ENCODE results near the gene LCE3A.
A peak's percentile ranks its signal among the peaks of the same experiment; 100 is the strongest.
"Not testable (repeated sequence)": the region's sequence is repeated elsewhere in the genome, so short reads cannot be mapped to it uniquely, and the experiment has no call there.

Gene LCE3A

DNA sequence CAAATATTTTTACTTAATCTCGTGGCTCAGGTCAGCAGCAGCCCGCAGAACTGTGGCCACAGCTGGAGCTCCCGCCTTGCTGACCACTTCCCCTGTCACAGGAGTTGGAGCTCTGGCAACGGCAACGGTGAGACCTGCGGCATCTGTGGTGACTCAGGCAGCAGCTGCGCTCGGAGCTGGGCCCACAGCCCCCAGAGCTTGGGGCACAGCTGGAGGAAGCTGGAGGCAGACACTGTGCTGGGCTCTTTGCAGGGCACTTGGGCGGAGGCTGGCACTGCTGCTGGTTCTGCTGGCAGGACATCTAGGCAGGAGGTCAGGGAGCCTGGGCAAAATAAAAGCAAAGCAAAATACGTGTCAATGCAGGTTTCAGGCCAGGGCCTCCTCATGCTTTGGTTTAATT lies at the start of gene LCE3A:
Gene LCE3A (minus strand): TSS at position 301 of the 400 bp plus-strand sequence. CDS start 0 bp downstream, at position 301.
- DNase-seq (ENCODE audit: low read depth in 2 of 2): no peak

DNA sequence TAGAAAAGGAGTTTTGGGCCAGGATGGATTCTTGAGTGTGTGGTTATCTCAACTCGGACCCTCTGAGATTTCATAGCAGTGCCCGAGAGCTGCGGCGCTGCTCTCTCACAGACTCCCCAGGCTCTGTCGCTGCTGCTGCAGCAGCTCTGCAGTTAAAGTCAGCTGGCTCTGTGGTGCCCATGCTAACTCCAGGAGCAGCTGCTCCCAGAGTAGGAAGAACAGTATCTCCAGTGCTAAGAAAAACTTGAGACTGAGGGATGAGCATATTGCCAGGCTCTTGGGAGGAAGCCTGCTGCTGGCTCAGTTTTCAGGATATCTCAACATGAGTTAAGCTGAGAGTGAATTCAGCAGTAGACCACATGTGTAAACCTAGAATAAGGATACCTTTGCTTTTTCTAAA lies 44.7 kb upstream of the LCE3A start:
- no peak for DNase-seq (ENCODE audit: low read depth in 2 of 2)

DNA sequence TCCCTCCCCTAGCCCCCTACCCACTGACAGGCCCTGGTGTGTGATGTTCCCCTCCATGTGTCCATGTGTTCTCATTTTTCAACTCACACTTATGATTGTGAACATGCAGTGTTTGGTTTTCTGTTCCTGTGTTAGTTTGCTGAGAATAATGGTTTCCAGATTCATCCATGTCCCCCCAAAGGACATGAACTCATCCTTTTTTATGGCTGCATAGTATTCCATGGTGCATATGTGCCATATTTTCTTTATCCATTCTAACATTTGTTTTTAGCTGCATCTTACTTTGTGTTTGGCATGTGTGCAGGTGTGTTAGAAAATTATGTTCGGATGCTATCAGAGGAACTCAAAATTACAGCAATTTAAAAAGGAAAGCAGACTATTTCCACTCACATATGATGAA lies 43.3 kb upstream of the LCE3A start:
- DNase-seq (ENCODE audit: low read depth in 2 of 2): not testable (repeated sequence)

- DNase-seq (ENCODE audit: low read depth in 2 of 2): no peak
Observed at GRCh38 chr1:152663098-152663497, 40.2 kb upstream of the LCE3A start, which contains the start of gene LCE2D. Gene LCE2D (plus strand): TSS chr1:152663380. CDS start chr1:152664106, 726 bp downstream.

GRCh38 chr1:152658649-152659048 lies 35.7 kb upstream of the LCE3A start:
- no peak for DNase-seq (ENCODE audit: low read depth in 2 of 2)

DNA sequence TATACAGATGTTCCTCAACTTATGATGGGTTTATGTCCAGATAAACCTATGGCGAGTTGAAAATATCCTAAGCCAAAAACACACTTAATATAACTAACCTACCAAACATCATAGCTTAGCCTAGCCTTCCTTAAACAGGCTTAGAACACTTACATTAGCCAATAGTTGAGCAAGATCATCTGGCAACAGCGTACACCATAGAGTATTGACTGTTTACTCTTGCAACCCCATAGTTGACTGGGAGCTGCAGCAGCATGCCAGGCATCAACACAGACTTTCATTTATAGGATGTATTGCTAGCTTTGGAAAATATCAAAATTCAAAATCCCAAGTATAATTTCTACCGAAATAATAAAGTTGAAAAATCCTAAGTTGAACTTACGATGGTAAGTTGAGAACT lies 34.8 kb upstream of the LCE3A start:
- no peak for DNase-seq (ENCODE audit: low read depth in 2 of 2)

- DNase-seq (ENCODE audit: low read depth in 2 of 2): no peak
Observed at GRCh38 chr1:152656459-152656858, 33.6 kb upstream of the LCE3A start.

- DNase-seq (ENCODE audit: low read depth in 2 of 2): peak; percentile 5 to 11
Observed at GRCh38 chr1:152654110-152654509, 31.2 kb upstream of the LCE3A start.

DNA sequence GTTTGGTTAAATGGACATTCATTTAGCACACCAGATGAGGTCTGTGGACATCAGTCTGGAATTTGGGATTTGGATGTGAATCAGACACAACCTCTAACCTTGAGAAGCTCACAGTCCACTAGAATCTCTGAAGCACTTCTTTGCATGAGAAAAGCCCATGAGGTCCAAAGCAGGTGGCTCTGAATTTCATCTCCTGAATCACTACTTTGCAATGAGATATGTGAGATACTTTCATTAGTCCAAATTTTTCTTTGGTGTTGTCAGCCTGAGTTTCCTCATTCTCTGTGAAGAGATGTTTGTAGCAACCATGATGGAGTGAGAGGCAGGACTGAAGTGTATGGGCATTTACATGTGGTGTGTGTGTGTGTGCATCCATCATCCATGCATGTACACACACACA lies 23.8 kb upstream of the LCE3A start:
- DNase-seq (ENCODE audit: low read depth in 2 of 2): no peak

DNA sequence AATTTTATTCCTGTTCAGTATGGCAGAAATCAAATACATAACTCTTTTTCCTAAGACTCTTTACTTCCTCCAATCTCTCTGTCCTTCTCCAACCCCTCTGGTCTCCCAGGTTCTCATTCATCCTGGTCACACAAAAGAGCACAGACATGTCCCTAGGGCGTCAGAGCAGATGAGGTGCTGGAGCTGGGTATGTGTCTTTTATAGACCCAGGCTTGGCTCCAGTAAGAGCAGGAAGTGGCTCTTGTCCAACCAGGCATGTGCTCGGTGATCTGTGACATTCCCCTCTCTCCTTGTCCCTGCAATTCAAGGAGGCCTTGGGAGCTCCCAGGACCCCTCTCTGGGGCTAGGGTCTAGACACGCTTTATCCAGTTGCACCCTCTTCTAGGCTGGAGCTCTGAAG lies 22.2 kb upstream of the LCE3A start:
- DNase-seq (ENCODE audit: low read depth in 2 of 2): no peak

GRCh38 chr1:152643945-152644344 lies 21.0 kb upstream of the LCE3A start:
- DNase-seq (ENCODE audit: low read depth in 2 of 2): no peak

- no peak for DNase-seq (ENCODE audit: low read depth in 2 of 2)
Observed at GRCh38 chr1:152640351-152640750, 17.4 kb upstream of the LCE3A start.

GRCh38 chr1:152630596-152630995 lies 7.7 kb upstream of the LCE3A start:
- DNase-seq (ENCODE audit: low read depth in 2 of 2): no peak

DNA sequence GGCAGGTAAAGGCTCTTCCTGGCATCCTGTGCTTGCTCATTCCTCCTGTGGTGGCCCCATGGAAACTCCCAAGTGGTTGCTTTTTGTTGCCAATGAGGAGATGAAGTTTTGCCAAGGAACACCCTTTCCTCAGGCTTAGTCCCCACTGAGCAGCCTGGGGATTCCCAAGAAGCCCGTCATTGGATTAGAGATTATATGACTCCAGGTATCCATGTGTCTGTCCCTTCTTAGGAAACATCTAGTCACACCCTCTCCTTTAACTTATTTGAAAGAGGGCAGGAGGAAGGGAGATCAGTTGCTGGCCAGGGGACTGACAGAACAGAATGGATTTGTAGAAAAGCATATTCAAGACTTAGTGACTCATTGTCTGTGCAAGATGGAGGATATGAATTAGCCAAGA lies 3.8 kb upstream of the LCE3A start:
- DNase-seq (ENCODE audit: low read depth in 2 of 2): no peak

GRCh38 chr1:152623203-152623844 lies 421 bp upstream of the LCE3A start:
- DNase-seq (ENCODE audit: low read depth in 2 of 2): no peak

GRCh38 chr1:152621993-152622392 lies 910 bp downstream of the LCE3A start:
- no peak for DNase-seq (ENCODE audit: low read depth in 2 of 2)

DNA sequence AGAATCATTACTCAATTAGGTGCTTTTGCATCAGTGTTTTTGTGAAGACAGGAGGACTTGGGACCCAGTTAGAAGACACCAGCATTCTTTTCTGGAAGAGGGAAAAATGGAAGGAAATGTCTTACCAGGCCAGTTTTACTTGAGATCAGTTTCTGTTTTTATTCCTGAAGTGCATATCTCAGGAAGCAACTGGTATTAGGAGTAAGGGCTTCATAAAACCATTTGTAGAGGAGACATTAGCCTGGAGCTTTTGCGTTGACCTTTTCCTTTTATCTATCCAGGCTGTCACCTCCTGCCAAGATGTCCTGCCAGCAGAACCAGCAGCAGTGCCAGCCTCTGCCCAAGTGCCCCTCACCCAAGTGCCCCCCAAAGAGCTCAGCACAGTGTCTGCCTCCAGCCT lies 9.4 kb downstream of the LCE3A start, which contains the start of gene LCE3B:
Gene LCE3B (plus strand): TSS at position 301 of the 400 bp plus-strand sequence. CDS start 0 bp downstream, at position 301.
- DNase-seq (ENCODE audit: low read depth in 2 of 2): no peak

- no peak for DNase-seq (ENCODE audit: low read depth in 2 of 2)
Observed at GRCh38 chr1:152599934-152600333, 23.0 kb downstream of the LCE3A start, which contains the start of gene LCE3C. Gene LCE3C (plus strand): TSS chr1:152600234. CDS start chr1:152600732, 498 bp downstream.

DNA sequence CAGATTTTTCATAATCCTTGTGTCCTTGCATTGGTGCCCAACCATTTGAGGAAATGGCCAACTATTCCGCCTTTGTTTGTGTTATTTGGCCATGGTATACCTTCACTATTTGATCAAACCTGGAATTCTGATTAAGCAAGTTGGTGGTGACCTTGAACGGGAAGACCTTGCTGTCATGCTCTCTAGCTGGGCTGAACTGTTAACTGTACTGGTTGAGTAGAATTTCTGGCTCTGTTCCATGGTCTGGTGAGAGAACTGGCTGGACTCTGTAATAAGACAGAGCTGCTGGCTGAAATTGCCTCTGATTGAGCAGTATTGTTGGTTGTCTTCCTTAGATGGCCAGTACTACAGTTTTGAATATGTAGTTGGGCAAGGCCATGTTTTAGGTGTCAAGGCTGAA lies 25.9 kb downstream of the LCE3A start:
- DNase-seq (ENCODE audit: low read depth in 2 of 2): no peak

- DNase-seq (ENCODE audit: low read depth in 2 of 2): no peak
Observed at GRCh38 chr1:152585586-152585985, 37.3 kb downstream of the LCE3A start.

GRCh38 chr1:152582647-152583046 lies 40.3 kb downstream of the LCE3A start:
- no peak for DNase-seq (ENCODE audit: low read depth in 2 of 2)

GRCh38 chr1:152580433-152580832 lies 42.5 kb downstream of the LCE3A start, which contains the start of gene LCE3D:
Gene LCE3D (minus strand): TSS chr1:152580516. CDS start chr1:152579936, 580 bp downstream.
- no peak for DNase-seq (ENCODE audit: low read depth in 2 of 2)

- not testable (repeated sequence) for DNase-seq (ENCODE audit: low read depth in 2 of 2)
Observed at GRCh38 chr1:152579526-152579925, 43.4 kb downstream of the LCE3A start.

- DNase-seq (ENCODE audit: low read depth in 2 of 2): no peak
Observed at GRCh38 chr1:152577168-152577567, 45.7 kb downstream of the LCE3A start.

Measured in stimulated activated CD4-positive, alpha-beta T cell treated with anti-CD3 and anti-CD28 coated beads, Interleukin-1b, Interleukin-23, amount 100 ng/mL, for 4 hours (primary cell).